ELF-1 (cell line): Measurements from ENCODE around the gene FASTK.

Experiments used
- DNase-seq: peaks from one replicate; pipeline ENCODE4 v3.0.0-alpha.2; 2016; ENCODE audit warnings: low read depth, low spot score

Gene FASTK

GRCh38 chr7:151026771-151027727 lies 53.6 kb downstream of the FASTK start:
- DNase-seq: peak; percentile 92
